ENCODE data around the gene P2RY2. TPM values are rescaled to one million over a fixed set of nuclear protein-coding genes. Genes with fewer than 3 reads are reported as not detected.

The P2RY2 gene
- total RNA-seq, 1 experiment from 2014 or later = 2.9 TPM

DNA sequence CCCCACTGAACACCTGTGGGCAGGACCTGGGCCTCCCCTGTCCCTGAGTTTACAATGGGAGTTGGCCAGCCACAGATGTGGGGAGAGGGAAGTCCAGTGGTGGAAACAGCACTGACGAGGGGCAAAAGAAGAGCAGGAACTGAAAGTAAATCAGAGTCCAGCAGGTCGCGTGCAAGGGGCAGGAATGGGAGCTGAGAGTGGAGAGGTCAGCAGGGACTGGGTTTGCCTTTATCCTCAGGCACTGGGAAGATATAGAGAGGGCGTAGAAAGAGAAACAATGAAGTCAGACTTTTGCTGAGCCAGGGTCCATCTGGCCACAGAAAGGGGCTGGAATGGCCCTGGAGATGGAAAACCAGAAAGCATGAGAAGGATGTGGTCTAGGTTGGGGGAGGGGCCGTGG lies 62.5 kb downstream of the P2RY2 start (continued):
- no peak for TF ChIP-seq SRF (IDR thresholded peaks at IDR 0.05; ENCODE audit: low read depth)
- TF ChIP-seq TCF7L2 (IDR thresholded peaks at IDR 0.05; ENCODE audit: borderline replicate concordance, extremely low read depth, insufficient read depth, insufficient read length) = no peak
- TF ChIP-seq SP1 (IDR thresholded peaks at IDR 0.05; ENCODE audit: low read depth) = no peak
- no peak for TF ChIP-seq CEBPB (IDR thresholded peaks at IDR 0.05; ENCODE audit: low read depth)
- TF ChIP-seq, protein P1, sequence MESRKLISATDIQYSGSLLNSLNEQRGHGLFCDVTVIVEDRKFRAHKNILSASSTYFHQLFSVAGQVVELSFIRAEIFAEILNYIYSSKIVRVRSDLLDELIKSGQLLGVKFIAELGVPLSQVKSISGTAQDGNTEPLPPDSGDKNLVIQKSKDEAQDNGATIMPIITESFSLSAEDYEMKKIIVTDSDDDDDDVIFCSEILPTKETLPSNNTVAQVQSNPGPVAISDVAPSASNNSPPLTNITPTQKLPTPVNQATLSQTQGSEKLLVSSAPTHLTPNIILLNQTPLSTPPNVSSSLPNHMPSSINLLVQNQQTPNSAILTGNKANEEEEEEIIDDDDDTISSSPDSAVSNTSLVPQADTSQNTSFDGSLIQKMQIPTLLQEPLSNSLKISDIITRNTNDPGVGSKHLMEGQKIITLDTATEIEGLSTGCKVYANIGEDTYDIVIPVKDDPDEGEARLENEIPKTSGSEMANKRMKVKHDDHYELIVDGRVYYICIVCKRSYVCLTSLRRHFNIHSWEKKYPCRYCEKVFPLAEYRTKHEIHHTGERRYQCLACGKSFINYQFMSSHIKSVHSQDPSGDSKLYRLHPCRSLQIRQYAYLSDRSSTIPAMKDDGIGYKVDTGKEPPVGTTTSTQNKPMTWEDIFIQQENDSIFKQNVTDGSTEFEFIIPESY (IDR thresholded peaks at IDR 0.05; ENCODE audit: extremely low read depth, insufficient replicate concordance, low read length) = no peak

DNA sequence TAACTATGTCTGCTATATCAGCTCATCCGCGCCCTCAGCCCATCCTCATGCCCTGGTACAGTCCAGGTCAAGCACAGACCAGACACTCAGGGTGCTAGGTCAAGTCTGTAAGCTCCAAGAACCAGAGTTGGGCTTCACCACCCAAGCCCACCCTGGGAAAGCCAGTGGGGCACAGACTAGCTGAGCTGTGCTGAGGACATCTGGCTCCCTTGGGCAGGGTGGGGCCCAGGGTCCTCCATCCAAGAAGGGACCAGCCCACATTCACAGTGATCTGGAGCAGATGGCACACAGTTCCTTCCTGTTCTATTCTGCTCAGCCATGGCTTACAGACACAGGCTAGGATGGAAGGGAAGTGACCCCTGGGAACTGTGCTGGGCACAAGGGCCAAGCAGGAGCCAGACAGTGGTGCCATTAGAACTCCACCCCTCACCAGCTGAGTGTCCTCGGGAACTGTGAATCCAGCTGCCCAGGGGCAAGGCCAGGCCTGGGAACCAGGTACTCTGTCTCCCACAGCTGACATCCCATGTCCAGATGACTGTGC lies 63.2 kb downstream of the P2RY2 start:
- ATAC-seq = no peak
- no peaks in the 10 kb centered on the region for H3K79me2 ChIP-seq (ENCODE audit: insufficient read depth, low read length)
- H3K36me3 ChIP-seq (ENCODE audit: control insufficient read depth in 1 of 2, insufficient read depth in 2 of 2, low read length in 2 of 2) = no peaks in the 10 kb centered on the region
- H3K27ac ChIP-seq (ENCODE audit: low read depth, low read length) = no peak overlapping the region
- POLR2A ChIA-PET = no interaction called here
- no peak overlapping the region for H3K4me2 ChIP-seq (ENCODE audit: low read length)
- H3K9me3 ChIP-seq (ENCODE audit: control insufficient read depth in 1 of 2, insufficient read depth in 1 of 2, low read depth in 1 of 2, low read length in 2 of 2) = no peaks in the 10 kb centered on the region
- RAD21 ChIA-PET (ENCODE audit: low non-redundant PET in 1 of 2, low total read pairs in 2 of 2, uncharacterized antibody in 2 of 2, unreplicated experiment in 2 of 2) = no interaction called here
- BruUV-seq (replicated peaks) = no TSS peak
- H3K9ac ChIP-seq (ENCODE audit: low read length) = no peak overlapping the region
- no peak overlapping the region for H2AFZ ChIP-seq (ENCODE audit: low read depth, low read length, poor library complexity, severe bottlenecking)
- no peaks in the 10 kb centered on the region for H4K20me1 ChIP-seq (ENCODE audit: insufficient read depth)
- 0 out of 2 replicates have a peak, but pooled peaks cover 2% of the 10 kb centered on the region for H3K27me3 ChIP-seq (ENCODE audit: insufficient read depth, low read length)
- CTCF ChIA-PET = interaction anchor here (1.2 kb wide), 1 partner anchor 8 kb away, joined by 5 read pairs; no protein-coding TSS in a partner anchor
- TF ChIP-seq ZFX (IDR thresholded peaks at IDR 0.05) = no peak
- TF ChIP-seq POLR2A (IDR thresholded peaks at IDR 0.05; ENCODE audit: borderline replicate concordance, extremely low read depth, insufficient read depth, insufficient read length) = no peak
- no peak for TF ChIP-seq SIN3A (IDR thresholded peaks at IDR 0.05; ENCODE audit: low read depth)
- no peak for TF ChIP-seq JUND (IDR thresholded peaks at IDR 0.05)
- H3K9me2 ChIP-seq (ENCODE audit: insufficient read depth) = no peaks in the 10 kb centered on the region
- no peak for DNase-seq (ENCODE audit: low read depth, low spot score)
- no peak overlapping the region for H3K4me3 ChIP-seq (replicated peaks in 1 of 2; ENCODE audit: low read depth in 1 of 2, low read length in 2 of 2)
- intact Hi-C loops (cut with micrococcal nuclease) = no loop called here
- no peaks in the 10 kb centered on the region for H3K4me1 ChIP-seq (ENCODE audit: control insufficient read depth in 1 of 2, insufficient read depth in 2 of 2, low read length in 2 of 2)

All from HCT116 (cell line).